ENCODE results near the gene ASCC1.
A peak's percentile ranks its signal among the peaks of the same experiment; 100 is the strongest.

ASCC1 gene

DNA sequence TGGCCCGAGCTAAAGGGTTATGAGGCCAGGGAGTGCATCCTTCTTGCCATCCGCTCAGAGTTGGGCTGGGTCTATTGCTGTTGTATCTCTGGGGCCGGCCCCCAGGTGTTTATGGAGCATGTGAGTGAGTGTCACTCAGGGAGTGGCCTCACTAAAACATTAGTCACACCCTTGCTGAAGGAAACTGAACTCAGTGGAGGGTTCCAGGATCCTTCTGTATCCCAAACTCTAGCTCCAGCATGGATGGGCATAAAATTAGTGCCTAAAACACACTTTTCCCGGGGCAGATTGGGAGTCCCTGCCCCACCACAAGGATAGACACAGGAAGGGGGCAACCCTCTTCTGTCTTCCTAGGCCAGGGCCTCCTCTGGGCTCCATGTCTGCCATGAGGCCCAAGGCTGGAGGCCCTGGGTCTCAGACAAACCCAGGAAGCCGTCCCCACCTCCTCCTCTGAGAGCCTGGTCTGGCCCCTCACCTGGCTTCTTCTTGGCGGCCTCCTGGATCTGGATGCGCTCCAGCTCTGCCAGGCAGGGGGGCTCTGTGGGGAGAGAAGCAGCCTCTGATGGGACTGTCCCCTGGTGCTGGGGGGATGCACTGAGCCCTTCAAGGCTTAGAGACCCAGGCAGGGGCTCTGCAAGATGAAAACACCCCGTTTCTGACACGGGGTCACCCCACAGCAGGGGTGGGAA lies 152.2 kb downstream of the ASCC1 start:
- ChIA-PET POLR2A (no interaction called here), CTCF (interaction anchor here (0.9 to 3.7 kb wide), 4 partner anchors 12 to 276 kb away, joined by 3 to 32 read pairs (median 6); no protein-coding TSS in a partner anchor)
- TF ChIP-seq, protein P1, sequence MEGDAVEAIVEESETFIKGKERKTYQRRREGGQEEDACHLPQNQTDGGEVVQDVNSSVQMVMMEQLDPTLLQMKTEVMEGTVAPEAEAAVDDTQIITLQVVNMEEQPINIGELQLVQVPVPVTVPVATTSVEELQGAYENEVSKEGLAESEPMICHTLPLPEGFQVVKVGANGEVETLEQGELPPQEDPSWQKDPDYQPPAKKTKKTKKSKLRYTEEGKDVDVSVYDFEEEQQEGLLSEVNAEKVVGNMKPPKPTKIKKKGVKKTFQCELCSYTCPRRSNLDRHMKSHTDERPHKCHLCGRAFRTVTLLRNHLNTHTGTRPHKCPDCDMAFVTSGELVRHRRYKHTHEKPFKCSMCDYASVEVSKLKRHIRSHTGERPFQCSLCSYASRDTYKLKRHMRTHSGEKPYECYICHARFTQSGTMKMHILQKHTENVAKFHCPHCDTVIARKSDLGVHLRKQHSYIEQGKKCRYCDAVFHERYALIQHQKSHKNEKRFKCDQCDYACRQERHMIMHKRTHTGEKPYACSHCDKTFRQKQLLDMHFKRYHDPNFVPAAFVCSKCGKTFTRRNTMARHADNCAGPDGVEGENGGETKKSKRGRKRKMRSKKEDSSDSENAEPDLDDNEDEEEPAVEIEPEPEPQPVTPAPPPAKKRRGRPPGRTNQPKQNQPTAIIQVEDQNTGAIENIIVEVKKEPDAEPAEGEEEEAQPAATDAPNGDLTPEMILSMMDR (IDR thresholded peaks at IDR 0.05; ENCODE audit: control extremely low read depth, extremely low read depth, low read depth, missing control alignments) = no peak
- no peak for DNase-seq (ENCODE audit: extremely low spot score)

DNA sequence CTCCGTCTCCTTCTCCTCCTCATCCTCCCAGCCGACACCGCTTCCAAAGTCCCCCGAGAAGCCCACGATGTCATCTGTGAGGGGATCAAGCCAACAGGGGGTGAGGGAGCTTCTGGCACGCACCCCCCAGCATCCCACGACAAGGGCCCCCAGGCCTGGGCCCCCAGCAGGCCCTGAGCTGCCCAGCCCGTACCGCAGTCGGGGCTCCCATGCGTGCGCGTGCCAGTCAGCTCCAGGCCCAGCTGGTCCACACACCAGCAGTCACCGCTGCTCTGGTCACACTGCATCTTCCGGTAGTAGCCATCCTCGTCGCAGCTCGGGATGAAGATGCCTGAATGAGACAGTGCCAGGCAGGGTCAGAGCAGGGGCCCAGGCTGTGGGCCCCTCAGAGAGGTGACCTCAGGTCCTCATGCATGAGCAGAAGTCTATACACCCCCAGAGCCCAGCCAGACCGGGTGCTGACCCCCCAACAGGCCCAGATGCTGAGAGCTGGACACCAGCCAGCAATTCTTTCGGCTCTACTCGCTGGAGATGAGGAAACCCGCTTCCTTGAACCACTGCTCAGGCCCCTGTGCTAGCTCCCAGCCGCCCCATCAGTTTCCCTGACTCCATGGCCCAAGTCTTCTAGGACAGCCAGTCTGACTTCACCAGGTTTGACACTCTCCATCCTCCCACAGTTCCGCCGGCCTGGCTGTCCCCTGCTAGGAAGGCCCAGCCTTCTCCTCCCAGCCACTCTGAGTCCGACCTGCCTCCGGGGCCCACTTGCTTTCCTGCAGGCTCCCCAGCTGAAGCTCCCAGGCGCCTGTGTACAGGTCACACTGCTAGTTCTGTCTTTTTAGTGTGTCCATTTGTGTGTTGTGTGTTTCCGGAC lies 153.0 kb downstream of the ASCC1 start:
- ChIA-PET CTCF (interaction anchor here (0.9 to 3.7 kb wide), 5 partner anchors 12 to 277 kb away, joined by 3 to 32 read pairs (median 5); no protein-coding TSS in a partner anchor), POLR2A (no interaction called here)
- no peak for DNase-seq (ENCODE audit: extremely low spot score)
- TF ChIP-seq, protein P1 (IDR thresholded peaks at IDR 0.05; ENCODE audit: control extremely low read depth, extremely low read depth, low read depth, missing control alignments) = no peak

DNA sequence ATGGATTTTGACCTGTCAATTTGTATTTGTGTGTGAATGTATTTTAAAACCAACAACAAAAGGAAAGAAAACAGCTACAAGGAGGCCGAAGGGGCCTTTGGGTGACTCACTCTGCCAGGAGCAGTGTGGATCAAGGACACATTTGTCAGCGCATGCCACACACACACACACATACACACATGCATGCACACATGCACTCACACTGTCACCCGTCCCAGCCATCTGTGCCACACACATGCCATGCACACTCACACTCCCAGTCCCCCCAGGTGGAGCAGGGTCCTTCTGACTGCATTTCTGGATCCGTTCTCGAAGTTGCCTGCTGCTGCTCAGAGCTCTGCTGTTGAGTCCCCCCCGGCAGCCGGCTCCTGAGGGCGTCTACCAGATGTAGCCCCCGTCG lies 153.7 kb downstream of the ASCC1 start:
- ChIA-PET POLR2A (no interaction called here), CTCF (interaction anchor here (1.0 to 3.7 kb wide), 7 partner anchors 9 to 275 kb away, joined by 3 to 32 read pairs (median 4); no protein-coding TSS in a partner anchor)
- TF ChIP-seq, protein P1 (IDR thresholded peaks at IDR 0.05; ENCODE audit: control extremely low read depth, extremely low read depth, low read depth, missing control alignments) = no peak
- DNase-seq (ENCODE audit: extremely low spot score) = no peak

DNA sequence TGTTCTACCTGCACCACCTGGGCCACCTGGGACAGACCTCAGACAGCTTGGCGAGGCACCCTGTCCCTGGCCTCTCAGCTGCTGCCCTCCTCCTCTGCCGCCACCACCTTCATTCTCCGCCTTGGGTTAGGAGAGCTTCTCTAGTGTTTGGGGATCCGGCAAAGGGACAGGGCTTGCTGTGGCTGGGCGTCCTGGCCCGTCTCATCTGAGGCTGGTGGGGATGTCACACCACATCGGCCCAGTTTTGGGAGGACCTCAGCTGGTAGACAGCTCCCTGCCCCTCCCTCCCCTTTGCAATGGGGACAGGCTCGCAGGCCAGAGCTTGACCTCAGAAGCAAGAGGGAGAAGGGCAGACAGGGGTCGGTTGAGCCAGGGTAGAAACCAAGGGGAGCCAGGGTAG lies 154.1 kb downstream of the ASCC1 start:
- DNase-seq (ENCODE audit: extremely low spot score) = no peak
- POLR2A ChIA-PET = no interaction called here

DNA sequence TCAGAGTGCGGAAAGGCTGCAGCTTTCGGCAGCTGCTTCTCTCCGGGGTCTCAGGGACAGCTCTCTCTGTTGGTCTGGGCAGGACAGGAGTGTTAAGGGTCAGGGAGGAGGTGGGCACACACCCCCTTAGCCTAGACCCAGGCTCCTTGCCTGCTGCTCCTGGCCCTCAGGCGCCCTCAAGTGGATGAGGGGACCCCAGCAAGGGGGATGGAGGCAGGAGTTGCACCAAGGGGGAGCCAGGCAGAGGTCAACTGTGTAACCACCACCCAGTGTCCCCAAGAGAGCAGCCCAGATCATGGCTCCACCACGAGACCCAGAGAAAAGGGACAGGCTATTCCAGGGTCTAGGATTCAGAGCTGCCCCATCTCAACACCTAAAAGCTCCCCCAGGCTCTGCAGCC lies 154.6 kb downstream of the ASCC1 start:
- POLR2A ChIA-PET = no interaction called here
- CTCF ChIA-PET = interaction anchor here (1.0 to 3.7 kb wide), 9 partner anchors 10 to 164 kb away, joined by 3 to 32 read pairs (median 3); no protein-coding TSS in a partner anchor
- peak; percentile 63 for DNase-seq (ENCODE audit: extremely low spot score)
- TF ChIP-seq, protein P1 (IDR thresholded peaks at IDR 0.05; ENCODE audit: control extremely low read depth, extremely low read depth, low read depth, missing control alignments) = peak; percentile 45

More for the DNA sequence above, 154.1 kb downstream of the ASCC1 start:
- TF ChIP-seq, protein P1 (IDR thresholded peaks at IDR 0.05; ENCODE audit: control extremely low read depth, extremely low read depth, low read depth, missing control alignments) = no peak
- CTCF ChIA-PET = interaction anchor here (1.0 to 3.7 kb wide), 9 partner anchors 10 to 276 kb away, joined by 3 to 32 read pairs (median 4); no protein-coding TSS in a partner anchor

Measured in GM10248 (cell line).